Ramos (cell line): ENCODE results near the gene PCCA.
"Not testable (repeated sequence)": the region's sequence is repeated elsewhere in the genome, so short reads cannot be mapped to it uniquely, and the experiment has no call there.

Experiments used
- in situ Hi-C: fragments of 300-500 bp; cut with MboI; formaldehyde crosslinking; loops from one replicate; pipeline ENCODE4 v1.14.3; 2022; ENCODE audit warnings: low sequenced_read_pairs; ENCODE audit not compliant: unreplicated experiment

Gene PCCA

DNA sequence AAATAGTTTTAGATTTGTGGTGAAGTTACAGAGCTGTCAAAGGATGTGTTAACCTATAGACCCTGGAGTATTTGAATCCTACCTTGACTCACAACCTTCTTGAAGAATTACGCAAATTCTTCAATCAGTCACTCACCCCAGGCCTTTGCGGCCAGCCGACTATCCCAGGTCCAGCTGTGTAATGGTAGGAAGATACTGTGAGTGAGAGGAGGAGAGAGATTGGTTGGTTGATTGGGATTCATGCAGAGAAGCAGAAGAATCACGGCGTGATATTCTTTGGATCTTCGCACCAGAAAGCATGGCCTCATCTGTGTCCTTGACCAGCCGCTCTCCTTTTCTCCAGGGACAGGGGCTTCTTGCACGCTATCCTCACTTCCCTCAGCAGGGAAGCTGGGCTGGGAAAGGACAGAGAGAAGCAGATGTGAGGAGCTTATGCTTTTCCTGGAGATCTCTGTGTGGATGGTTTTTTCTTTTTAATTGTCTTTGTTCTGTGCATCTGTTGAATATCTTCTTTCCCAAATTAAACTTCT is 250.6 kb downstream of the PCCA start:
- in situ Hi-C loops = no loop called here

DNA sequence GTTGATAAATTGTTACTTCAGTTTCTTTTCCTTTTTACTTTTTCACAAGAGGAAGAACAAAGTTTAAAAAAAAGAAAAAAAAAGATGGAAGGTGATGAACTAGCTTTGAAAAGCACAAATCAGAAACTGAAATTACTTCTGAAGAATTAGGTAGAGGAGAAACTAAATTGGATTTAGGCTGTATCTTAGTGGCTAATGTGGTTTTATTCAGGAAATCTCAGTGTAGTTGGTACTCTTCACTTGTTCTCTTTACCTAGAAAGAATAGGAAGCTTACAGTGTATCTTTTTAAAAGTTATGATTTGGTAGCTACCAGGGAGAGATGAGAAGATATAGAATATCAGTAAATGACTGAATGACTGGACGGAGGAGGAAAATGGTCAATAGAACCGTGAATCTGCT is 252.0 kb downstream of the PCCA start:
- in situ Hi-C loops = no loop called here

DNA sequence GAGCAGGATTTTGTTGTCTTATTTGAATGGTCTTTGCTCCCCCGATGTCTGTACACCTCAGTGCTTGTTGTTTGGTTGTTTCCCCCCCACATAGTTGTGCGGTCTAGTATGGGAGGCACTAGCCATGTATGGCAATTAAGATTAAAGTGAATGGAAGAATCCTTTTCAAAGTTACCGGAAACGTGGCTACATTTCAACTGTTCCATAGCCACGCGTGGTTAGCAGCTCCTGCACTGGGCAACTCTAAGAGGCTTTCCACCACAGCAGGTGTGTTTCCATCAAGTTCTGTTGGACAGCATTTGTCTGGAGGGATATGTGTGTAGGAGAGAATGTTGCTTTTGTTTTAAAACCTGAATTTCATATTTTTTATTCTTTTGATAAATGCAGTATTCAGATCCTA is 252.4 kb downstream of the PCCA start:
- in situ Hi-C loops = no loop called here

DNA sequence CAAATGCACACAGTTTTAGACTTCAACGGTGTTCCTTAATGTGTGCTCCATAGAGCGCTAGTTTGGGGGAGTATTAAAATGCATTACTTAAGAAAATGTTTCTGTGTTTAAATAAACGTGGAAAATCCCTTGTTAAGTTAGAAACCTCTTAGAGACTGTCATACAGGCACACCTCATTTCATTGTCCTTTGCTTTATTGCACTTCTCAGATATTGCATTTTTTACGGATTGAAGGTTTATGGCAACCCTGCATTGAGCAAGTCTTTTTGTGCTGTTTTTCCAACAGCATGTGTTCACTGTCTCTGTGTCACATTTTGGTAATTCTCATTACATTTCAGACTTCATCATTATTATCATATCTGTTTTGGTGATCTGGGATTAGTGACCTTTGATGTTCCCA is 255.7 kb downstream of the PCCA start:
- in situ Hi-C loops = no loop called here

DNA sequence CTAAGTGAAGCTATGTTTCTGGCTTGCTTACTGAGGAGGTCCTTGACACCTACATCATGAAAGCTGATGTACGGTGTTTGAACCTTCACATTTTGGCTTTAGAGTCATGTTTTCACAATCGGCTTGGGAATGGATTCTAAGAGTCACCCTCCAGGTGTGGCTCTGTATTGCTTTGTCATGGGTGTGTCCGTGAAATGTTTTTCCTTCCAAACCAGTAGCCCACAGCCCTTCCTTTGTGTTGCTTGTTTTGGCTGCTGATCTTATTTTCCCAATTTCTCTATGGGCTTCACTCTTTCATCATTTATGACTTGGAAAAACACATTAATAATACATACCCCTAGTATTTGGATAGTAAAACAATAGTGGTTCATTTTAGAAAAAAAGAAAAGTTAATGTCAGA is 259.1 kb downstream of the PCCA start:
- in situ Hi-C loops = no loop called here

DNA sequence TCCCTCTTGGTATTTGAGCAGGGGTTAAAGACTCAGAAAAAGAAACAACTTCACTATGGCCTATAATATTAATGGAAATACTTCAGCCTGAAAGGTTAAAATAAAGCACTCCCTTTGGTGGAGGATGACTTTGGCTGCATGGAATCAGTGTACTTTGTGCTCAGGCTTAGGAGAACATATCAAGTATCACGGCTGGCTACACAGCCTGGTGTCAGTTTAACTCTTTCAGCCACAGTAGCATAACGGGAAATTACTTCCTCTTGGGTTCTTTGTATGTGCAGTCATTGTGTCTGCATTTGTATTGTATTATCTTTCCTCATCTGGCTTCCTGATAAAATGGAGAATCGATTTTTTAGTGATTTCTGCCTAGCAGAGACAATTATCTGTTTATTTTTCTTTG is 260.7 kb downstream of the PCCA start:
- in situ Hi-C loops = no loop called here

DNA sequence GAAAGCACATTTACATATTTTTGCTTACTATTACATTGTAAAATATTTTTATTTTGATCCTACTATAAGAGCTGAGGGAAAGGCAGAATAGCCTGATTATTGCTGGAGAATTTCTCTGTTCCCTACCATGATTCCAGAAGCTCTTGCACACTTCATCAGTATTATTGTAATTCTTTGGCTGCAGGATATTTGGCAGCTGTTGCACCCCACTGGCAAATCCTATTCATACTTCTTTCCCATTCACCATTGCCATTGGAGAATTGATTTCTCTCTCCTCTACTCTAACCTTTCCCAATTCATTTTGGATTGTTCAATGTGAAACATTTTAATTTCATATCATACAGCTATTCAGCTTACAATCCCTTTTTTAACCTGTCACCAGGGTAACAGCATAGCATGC is 261.7 kb downstream of the PCCA start:
- in situ Hi-C loops = no loop called here

DNA sequence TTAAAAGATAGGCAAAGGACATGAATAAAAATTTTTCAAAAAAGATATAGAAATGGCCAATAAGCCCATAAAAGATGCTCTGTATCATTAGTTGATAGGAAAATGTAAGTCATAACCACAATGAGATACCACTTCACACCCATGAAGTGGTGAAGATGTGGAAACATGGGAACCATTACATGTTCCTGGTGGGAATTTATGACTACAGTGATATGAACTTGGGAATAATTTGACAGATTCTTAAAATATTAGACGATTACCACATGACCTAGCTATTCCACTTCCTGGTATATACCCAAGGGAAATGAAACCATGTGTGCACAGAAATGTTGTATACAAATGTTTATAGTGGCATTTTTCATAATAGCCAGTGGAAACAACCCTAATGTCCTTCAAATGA is 267.5 kb downstream of the PCCA start:
- in situ Hi-C loops = no loop called here

DNA sequence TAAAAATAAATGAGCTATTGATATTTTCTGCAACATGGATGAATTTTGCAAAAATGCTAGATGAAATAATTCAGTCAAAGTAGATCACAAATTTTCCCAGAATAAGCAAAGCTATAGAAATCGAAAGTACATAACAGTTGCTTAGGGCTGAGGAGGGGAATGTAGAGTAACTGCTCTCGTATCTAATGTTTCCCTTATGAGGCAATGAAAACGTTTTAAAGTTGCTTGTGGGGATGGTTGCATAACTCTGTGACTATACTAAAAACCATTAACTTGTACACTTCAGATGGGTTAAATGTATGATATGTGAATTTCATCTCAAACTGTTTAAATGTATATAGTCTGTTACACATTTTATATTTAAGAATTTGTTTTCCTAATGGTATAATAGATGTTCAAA is 268.0 kb downstream of the PCCA start:
- in situ Hi-C loops = no loop called here

DNA sequence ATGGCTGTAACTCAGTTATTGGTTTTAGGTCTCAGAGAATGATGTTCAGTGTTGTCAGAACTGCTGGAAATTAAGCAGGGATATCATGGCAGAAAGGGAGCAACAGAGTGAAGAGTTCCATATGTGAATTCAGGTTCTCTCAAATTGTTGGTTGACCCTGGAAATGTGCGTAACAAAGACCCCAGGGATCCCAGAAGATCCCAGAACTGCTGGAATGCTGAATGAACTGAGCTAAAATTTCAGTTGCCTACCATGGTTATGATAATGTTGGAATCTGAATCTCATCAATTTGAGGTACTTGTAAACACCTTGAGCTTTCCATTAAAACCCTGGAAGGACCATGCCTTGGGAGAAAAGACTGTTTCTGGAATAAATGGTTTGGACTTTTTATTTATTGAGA is 268.9 kb downstream of the PCCA start:
- in situ Hi-C loops = no loop called here

DNA sequence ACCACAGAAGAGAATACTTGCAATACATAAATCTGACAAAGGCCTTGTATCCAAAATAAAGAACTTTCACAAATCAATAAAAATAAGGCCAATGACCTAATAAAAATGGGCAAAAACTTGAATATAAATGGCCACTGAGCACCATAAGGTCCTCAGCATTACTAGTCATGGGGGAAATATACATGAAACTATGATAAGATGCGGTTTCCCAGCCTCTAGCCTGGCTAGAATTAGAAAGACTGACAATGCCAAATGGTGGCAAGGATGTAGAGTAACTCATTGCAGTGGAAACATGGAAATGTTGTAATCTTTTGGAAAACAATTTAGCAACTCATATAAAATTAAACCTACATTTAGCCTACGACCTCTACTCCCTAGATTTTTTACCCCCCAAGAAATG is 272.6 kb downstream of the PCCA start:
- in situ Hi-C loops = no loop called here

DNA sequence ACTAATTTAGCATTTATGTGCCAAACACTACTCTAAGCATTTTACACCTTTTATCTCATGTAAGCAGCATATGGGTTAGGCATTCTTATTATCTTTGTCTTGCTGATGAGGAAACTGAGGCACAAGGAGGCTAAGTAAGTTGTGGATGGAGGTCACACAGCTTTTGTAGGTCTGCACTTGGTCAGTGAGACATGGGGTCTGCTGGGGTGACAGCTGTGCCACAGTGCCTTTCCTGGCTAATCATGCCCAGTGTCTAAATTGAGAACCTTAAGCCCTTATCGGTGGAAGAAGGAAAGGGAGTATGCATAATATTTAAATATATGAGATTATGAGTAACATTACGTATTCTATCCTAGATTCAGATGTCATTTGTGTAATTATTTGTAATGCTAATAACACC is 273.5 kb downstream of the PCCA start:
- in situ Hi-C loops = no loop called here

DNA sequence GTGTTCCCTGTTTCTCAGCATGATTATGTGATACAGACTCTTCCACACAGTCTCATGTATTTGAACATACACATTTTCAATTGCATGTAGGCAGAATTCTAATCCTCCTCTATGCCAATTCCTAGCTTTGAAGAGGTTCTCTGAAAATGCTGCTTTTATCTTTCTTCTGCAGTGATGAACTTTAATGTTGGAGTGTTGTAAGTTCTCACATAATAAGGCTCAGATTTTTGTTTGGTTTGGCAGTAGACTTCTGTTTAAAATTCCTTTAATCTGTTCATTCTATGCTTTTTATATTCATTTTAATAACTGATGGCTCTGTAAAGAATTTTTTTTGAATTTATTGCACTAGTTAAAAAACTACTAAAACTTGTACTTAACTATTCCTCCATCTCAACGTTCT is 273.9 kb downstream of the PCCA start:
- in situ Hi-C loops = no loop called here

DNA sequence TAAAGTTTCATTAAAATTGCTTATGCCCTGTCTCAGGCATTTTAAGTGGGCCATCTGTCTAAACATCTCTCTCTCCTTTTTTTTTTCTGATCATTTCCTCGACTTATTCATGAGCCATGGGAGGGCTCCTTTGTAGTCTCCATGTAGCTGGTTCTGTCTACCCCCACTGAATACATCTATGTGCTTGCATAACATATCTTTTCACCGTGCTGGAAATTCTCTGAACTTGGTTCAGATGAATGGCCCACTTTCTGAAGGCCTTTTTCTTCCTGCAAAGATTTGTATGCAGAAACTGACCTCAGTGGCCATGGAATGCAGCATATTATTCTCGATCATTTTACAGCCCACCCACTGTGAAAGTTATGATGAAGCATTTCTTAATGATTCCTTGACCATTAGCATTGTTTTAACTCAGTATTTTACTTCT is 274.4 kb downstream of the PCCA start:
- in situ Hi-C loops = no loop called here

DNA sequence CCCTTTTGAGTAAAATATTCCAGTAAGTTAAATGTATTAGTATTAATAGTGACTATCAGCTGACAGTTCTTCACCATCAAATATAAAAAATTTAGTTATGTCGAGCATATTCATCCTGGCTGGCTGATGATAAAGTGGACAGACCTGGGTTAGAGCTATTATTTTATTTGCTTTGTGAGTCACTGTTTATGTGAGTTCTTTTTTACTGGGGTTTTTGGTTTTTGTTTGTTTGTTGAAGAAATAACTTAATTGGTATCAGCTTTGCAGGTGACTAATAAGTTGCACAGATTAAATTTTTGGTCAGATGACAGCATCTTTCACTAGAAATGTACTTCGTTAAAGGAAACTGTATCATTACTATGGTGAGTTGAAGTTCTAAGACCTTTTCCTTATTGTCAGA is 275.0 kb downstream of the PCCA start:
- in situ Hi-C loops = no loop called here

DNA sequence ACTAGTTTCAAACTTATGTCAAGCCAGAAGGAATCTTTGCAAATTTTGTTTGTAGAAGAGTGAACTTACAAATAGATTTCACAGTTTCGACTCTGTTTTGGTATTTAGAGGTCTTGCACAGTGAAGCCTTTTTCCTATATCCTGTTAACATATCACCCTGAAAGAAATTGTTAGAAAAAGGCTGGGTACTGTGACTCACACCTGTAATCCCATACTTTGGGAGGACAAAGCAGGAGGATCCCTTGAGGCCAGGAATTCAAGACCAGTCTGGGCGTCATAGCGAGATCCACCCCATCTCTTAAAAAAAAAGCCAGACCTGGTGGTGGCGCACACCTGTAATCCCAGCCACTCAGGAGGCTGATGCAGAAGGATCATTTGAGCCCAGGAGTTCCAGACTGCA is 275.7 kb downstream of the PCCA start:
- in situ Hi-C loops = no loop called here

DNA sequence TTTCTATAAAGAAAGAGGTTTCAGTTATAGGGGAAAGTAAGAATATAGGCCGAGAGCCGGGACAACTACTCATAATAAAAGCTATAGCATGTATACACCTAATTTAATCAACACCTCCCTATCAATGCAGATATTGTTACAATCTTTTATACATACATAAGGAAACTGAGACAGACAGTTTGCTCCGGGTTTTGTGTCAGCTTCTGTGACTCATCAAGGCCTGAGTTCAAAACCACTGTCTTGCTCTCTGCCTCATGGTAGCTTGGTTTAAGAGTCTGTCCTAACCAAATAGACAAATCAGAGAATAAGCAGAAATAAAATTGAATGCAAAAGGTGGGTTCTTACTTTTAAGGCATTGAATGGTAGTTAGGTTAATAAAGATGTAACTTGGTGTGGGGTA is 276.8 kb downstream of the PCCA start:
- in situ Hi-C loops = no loop called here

DNA sequence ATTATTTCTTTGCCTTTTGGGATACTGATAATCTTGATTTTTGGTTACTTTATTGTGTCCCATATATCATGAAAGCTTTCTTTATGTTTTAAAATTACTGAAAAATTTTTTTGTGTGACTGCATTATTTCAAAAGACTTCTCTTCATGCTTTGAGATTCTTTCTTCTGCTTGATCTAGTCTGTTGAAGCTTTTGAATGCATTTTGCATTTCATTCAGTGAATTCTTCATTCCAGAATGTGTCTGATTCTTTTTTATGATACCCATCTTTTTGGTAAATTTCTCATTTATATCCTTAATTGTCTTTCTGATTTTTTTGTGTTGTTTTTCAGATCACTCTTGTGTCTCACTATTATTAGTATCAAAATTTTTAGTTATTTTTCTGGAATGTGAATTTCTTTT is 289.6 kb downstream of the PCCA start:
- in situ Hi-C loops = no loop called here

DNA sequence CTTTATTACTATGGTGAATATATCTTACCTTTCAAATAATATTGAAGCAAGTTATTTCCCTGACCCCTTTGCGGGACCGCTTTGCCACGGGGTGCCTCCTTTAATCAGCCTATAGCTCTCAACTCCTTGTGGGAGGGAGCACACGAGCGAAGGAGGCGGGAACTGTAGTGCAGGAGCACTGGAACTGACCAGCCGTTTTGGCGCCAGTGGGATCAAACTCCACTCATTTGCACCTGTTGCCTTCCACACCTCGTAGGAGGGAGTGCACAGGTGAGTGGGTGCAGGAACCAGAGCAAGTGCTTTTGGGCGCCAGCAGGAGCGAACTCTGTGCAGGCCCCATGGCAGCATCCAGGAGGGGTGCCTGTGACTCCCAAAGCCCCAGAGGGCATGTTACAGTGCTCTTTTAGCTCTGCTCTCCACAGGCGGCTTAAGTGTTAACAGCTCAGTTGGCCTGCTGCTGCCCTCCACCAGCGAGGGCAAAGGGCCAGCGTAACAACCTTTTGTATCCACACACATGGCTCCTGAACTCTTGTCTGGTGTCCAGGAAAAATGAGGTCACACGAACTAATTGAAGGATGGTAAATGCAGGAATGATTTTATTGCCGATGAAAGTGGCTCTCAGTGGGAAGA is 292.8 kb downstream of the PCCA start:
- in situ Hi-C loops = no loop called here

DNA sequence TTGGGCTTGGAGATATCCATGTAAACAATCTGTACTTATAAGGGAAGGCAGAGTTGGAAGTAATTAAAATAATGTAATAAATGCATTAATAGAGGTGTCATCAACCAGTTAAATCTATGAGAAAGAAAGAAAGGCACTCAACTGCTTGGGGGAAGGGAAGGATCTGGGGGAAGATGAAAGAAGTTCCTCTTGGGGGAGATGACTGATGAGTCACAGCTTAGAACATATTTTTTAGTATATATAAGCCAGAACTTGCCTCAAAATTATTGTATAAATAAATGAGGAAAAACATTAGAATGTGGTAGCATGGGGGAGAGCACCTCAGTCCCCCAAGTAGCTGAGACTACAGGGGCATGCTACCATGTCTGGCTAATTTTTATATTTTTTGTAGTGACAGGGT is 293.9 kb downstream of the PCCA start:
- in situ Hi-C loops = no loop called here

DNA sequence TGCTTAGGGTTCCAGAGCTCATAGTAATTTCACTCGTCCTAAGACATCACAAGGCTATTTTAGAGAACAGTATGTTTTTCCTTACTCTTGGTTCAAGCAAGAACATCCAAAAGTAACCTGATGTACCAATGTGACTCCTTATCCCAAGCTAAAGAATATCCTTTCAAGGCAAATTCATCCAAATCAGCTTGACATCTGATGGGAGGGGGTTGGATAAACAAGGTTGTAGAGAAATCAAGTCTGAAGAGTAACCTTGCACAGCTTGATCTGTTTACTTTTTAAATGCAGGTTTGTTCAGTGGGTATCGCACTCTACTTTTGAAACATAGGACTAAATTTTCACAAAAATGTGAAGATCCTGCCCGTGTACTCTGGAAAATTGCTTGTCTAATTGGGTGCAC is 298.5 kb downstream of the PCCA start:
- in situ Hi-C loops = no loop called here

DNA sequence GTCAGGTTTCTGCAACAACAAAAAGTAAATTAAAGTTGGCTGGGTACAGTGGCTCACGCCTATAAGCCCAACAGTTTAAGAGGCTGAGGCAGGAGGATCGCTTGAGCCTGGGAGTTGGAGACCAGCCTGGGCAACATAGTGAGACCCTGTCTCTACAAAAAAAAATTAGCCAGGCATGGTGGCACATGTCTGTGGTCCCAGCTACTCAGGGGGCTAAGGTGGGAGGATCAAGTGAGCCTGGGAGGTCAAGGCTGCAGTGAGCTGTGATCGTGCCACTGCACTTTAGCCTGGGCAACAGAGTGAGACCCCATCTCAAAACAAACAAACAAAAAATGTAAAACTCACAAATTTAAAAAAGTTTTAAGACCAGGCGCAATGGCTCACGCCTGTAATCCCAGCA is 299.3 kb downstream of the PCCA start:
- in situ Hi-C loops = not testable (repeated sequence)

DNA sequence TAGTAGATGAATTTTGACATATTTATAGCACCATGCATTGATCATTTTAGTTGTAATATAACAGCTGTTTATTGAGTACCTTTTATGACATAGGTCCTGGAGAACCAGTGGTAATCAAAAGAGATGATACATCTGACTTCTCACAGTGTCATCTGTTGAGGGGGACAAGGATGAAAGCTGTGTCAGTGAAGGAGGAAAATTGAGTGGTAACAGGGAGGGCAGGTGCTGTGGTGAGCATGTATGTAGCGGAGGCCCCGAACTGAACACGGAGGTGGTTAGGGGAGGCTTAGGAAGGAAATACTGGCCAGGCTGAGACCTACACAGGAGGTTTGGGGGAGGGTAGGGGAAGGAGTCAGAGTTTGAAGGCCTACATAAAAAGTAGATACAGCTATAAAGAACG is 300.0 kb downstream of the PCCA start:
- in situ Hi-C loops = no loop called here
